Measurements from ENCODE around the gene KCNH2. TPM values are rescaled to one million over a fixed set of nuclear protein-coding genes. Genes with fewer than 3 reads are reported as not detected.

Gene KCNH2
- total and polyA plus RNA-seq, 10 of the 15 experiments (the other 5 are each of a cell fraction or from before 2014, with no cell fraction given): 0.04 to 0.24 (median 0.17) TPM; not detected in 6

DNA sequence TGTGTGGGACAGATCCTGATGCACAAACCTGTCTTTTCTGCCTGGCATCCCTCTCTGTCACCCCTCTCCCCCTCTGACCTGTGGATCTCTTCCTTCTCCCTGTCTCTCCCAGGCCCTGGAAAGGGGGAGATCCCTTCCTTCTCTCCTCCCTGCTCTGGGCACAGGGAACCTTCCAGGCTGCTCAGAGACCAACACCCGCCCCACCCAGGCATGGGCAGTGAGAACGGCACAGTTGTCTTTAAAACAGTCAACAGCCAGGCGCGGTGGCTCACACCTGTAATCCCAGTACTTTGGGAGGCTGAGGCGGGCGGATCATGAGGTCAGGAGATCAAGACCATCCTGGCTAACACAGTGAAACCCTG lies 34.7 kb downstream of the KCNH2 start:
- no peaks in the 10 kb centered on the region for H3K4me1 ChIP-seq (ENCODE audit: control insufficient read depth, insufficient read depth, low read length)
- H3K4me3 ChIP-seq: no peak overlapping the region
- no peak for DNase-seq (ENCODE audit: low read depth, low spot score)
- H3K4me2 ChIP-seq (ENCODE audit: control insufficient read depth, insufficient read depth): no peak overlapping the region
- no peak overlapping the region for H3K27ac ChIP-seq (ENCODE audit: control insufficient read depth, insufficient read depth)
- ChIA-PET POLR2A (no interaction called here), RAD21 (ENCODE audit: unreplicated experiment) (no interaction called here), SMC1A (ENCODE audit: uncharacterized antibody, unreplicated experiment) (no interaction called here), CTCF (no interaction called here)
- no peak overlapping the region for H2AFZ ChIP-seq (ENCODE audit: control insufficient read depth, low read depth, low read length)
- no peak for ATAC-seq
- in situ Hi-C loops (cut with MboI) (no loop called here), intact Hi-C loops (cut with micrococcal nuclease; ENCODE audit: unreplicated experiment) (no loop called here)
- FAIRE-seq: no peak
- no peak for TF ChIP-seq NFXL1 (IDR thresholded peaks at IDR 0.05; ENCODE audit: borderline replicate concordance)
- no peak for TF ChIP-seq ETV6 (conservative IDR thresholded peaks at IDR 0.05 in 1 of 2, IDR thresholded peaks at IDR 0.05 in 1 of 2; ENCODE audit: borderline replicate concordance in 1 of 2, low read depth in 1 of 2)
- TF ChIP-seq IRF4 (IDR thresholded peaks at IDR 0.05; ENCODE audit: low read depth, low read length): no peak
- TF ChIP-seq NR2C2 (IDR thresholded peaks at IDR 0.05; ENCODE audit: borderline replicate concordance, control insufficient read depth, insufficient read length, low read depth): no peak
- no peak for TF ChIP-seq ZNF274 (IDR thresholded peaks at IDR 0.05; ENCODE audit: insufficient read depth, insufficient read length)
- TF ChIP-seq, protein P1, sequence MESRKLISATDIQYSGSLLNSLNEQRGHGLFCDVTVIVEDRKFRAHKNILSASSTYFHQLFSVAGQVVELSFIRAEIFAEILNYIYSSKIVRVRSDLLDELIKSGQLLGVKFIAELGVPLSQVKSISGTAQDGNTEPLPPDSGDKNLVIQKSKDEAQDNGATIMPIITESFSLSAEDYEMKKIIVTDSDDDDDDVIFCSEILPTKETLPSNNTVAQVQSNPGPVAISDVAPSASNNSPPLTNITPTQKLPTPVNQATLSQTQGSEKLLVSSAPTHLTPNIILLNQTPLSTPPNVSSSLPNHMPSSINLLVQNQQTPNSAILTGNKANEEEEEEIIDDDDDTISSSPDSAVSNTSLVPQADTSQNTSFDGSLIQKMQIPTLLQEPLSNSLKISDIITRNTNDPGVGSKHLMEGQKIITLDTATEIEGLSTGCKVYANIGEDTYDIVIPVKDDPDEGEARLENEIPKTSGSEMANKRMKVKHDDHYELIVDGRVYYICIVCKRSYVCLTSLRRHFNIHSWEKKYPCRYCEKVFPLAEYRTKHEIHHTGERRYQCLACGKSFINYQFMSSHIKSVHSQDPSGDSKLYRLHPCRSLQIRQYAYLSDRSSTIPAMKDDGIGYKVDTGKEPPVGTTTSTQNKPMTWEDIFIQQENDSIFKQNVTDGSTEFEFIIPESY (IDR thresholded peaks at IDR 0.05): no peak
- TF ChIP-seq CHD1 (IDR thresholded peaks at IDR 0.05; ENCODE audit: low read depth, low read length): no peak
- no peak for TF ChIP-seq BMI1 (IDR thresholded peaks at IDR 0.05; ENCODE audit: borderline replicate concordance)
- TF ChIP-seq, protein P2, sequence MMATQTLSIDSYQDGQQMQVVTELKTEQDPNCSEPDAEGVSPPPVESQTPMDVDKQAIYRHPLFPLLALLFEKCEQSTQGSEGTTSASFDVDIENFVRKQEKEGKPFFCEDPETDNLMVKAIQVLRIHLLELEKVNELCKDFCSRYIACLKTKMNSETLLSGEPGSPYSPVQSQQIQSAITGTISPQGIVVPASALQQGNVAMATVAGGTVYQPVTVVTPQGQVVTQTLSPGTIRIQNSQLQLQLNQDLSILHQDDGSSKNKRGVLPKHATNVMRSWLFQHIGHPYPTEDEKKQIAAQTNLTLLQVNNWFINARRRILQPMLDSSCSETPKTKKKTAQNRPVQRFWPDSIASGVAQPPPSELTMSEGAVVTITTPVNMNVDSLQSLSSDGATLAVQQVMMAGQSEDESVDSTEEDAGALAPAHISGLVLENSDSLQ (IDR thresholded peaks at IDR 0.05): no peak
- no peak for TF ChIP-seq SPI1 (IDR thresholded peaks at IDR 0.05; ENCODE audit: borderline replicate concordance, insufficient read depth, low read depth, low read length)
- TF ChIP-seq MXI1 (IDR thresholded peaks at IDR 0.05; ENCODE audit: low read depth, low read length): no peak
- TF ChIP-seq JUNB (IDR thresholded peaks at IDR 0.05): no peak
- TF ChIP-seq HCFC1 (IDR thresholded peaks at IDR 0.05; ENCODE audit: low read length): no peak
- no peak for TF ChIP-seq ATF7 (IDR thresholded peaks at IDR 0.05; ENCODE audit: low read depth)
- TF ChIP-seq RBBP5 (conservative IDR thresholded peaks at IDR 0.05): no peak
- TF ChIP-seq PAX5 (IDR thresholded peaks at IDR 0.05; ENCODE audit: borderline replicate concordance, low read depth, low read length): no peak
- TF ChIP-seq EED (IDR thresholded peaks at IDR 0.05; ENCODE audit: low read depth): no peak
- H3K36me3 ChIP-seq (ENCODE audit: control insufficient read depth in 2 of 2, insufficient read depth in 2 of 2, low read length in 1 of 2): no peaks in the 10 kb centered on the region
- H4K20me1 ChIP-seq (ENCODE audit: control insufficient read depth, insufficient read depth): no peaks in the 10 kb centered on the region
- H3K27me3 ChIP-seq (replicated peaks in 1 of 2; ENCODE audit: control insufficient read depth in 2 of 2, insufficient read depth in 2 of 2, low read length in 1 of 2): peaks cover 0 to 2% of the 10 kb centered on the region in 2 experiments; a peak in 2 of 4 replicates
- no peaks in the 10 kb centered on the region for H3K9me3 ChIP-seq (replicated peaks; ENCODE audit: control insufficient read depth, insufficient read depth, low read length)
- no peaks in the 10 kb centered on the region for H3K79me2 ChIP-seq (ENCODE audit: control insufficient read depth, insufficient read depth, low read length)
- no peak overlapping the region for H3K9ac ChIP-seq (ENCODE audit: control insufficient read depth, insufficient read depth, low read length)
- 47% methylated on average over 6 of the region's 6 CpGs for WGBS (ENCODE audit: insufficient coverage, insufficient replicate concordance, low lambda C conversion rate, missing lambda C conversion rate)
- no TSS peak for BruUV-seq (replicated peaks)
